Kidney epithelial cell (primary cell): Measurements from ENCODE around the gene PHLDA2. TPM values are rescaled to one million over a fixed set of nuclear protein-coding genes. Genes with fewer than 3 reads are reported as not detected.
"Not testable (repeated sequence)": the region's sequence is repeated elsewhere in the genome, so short reads cannot be mapped to it uniquely, and the experiment has no call there.

Experiments used
- DNase-seq: peaks from one replicate; pipeline ENCODE4 v3.0.0-alpha.2; 2010; ENCODE audit warnings: low read depth
- H3K27me3 ChIP-seq: 2 replicates; pipeline ENCODE4 v1.6.0; 2011; ENCODE audit warnings: low read length; ENCODE audit not compliant: control insufficient read depth, insufficient read depth
- H3K36me3 ChIP-seq: 2 replicates; pipeline ENCODE4 v1.5.1; 2011; ENCODE audit warnings: low read length; ENCODE audit not compliant: control insufficient read depth, insufficient read depth
- H3K4me3 ChIP-seq: 2 replicates; pipeline ENCODE4 v1.5.1; 2011; ENCODE audit warnings: low read depth, mild to moderate bottlenecking, control low read depth, low read length
- total RNA-seq: library from RNA; depleted of rRNA; stranded (reverse); fragments of >200 nt; gene quantifications from 2 replicates; pipeline ENCODE4 v1.2.3, GENCODE V29; 2015
- TF ChIP-seq, protein P1 (sequence below): IDR thresholded peaks from 2 replicates; pipeline ENCODE4 v1.5.1; 2011; ENCODE audit warnings: mild to moderate bottlenecking, moderate library complexity, low read length, control low read depth, inconsistent platforms; ENCODE audit not compliant: insufficient read depth, poor library complexity, severe bottlenecking

The PHLDA2 gene
- total RNA-seq, 1 donor from 2014 or later = 32.8 TPM

DNA sequence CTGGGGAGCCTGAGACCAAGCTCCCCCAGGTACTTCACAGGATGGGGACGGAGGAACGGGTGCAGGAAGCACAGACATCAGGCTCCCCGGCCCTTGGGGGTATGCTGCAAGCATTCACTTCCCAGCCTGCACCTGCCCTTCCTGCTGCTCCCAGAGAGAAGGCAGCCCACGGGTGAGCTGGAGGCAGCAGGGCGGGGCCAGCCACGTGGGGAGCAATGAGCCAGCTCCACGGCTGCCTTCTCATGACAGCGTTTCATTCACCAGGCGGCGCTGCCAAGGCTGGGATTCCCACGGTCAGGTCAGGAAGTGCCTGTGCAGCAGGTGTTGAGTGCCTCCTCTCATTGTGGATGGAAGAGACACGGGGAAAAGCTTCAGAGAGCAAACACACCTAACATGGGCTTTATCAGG, 14.5 kb upstream of the PHLDA2 start:
- no peak for DNase-seq

DNA sequence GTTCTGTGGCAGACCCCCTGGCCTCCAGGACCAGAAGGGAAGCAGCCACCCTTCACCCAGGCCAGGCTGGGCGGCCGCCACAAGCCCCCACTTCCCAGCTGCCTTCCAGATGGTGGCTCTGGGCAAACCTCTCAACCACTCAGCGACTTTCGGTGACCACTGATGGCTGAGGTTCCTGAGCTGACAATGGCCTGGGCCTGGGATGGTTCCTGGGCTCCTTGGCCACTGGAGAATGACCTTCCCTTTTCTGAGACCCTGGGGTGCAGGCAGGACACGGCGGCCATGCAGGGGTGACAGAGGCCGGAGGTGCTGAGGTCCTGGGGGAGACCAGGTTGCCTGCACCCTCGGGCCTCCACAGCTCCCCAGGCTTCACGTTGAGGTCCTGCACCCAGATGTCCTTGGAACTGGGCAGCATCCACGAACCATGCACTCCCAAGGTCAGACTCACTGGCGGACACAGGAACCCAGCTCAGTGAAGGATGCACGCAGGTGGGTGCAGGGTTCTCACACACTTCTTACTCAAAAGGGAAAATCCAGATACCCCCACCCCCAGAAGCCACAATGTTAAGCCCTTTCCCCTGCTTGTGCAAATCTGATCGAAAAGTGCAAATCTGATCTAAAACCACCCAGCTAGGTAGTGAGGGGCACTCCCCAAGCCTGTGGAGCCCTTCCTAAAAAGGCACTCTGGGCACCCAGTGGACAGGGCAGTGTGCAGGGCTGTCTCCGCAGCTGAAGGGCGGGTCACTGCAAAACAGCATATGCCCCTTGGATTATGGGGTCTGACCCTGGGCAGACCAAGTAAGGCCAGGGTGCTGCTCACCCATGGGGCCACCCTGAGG, 13.9 kb upstream of the PHLDA2 start:
- peaks cover 3% of the 10 kb centered on the region for H3K36me3 ChIP-seq
- TF ChIP-seq, protein P1, sequence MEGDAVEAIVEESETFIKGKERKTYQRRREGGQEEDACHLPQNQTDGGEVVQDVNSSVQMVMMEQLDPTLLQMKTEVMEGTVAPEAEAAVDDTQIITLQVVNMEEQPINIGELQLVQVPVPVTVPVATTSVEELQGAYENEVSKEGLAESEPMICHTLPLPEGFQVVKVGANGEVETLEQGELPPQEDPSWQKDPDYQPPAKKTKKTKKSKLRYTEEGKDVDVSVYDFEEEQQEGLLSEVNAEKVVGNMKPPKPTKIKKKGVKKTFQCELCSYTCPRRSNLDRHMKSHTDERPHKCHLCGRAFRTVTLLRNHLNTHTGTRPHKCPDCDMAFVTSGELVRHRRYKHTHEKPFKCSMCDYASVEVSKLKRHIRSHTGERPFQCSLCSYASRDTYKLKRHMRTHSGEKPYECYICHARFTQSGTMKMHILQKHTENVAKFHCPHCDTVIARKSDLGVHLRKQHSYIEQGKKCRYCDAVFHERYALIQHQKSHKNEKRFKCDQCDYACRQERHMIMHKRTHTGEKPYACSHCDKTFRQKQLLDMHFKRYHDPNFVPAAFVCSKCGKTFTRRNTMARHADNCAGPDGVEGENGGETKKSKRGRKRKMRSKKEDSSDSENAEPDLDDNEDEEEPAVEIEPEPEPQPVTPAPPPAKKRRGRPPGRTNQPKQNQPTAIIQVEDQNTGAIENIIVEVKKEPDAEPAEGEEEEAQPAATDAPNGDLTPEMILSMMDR = no peak
- H3K27me3 ChIP-seq = no peaks in the 10 kb centered on the region
- no peak overlapping the region for H3K4me3 ChIP-seq
- DNase-seq = no peak

More for the DNA sequence above, 14.5 kb upstream of the PHLDA2 start:
- TF ChIP-seq, protein P1 = no peak
- peaks cover 3% of the 10 kb centered on the region for H3K36me3 ChIP-seq
- no peaks in the 10 kb centered on the region for H3K27me3 ChIP-seq
- H3K4me3 ChIP-seq = no peak overlapping the region

DNA sequence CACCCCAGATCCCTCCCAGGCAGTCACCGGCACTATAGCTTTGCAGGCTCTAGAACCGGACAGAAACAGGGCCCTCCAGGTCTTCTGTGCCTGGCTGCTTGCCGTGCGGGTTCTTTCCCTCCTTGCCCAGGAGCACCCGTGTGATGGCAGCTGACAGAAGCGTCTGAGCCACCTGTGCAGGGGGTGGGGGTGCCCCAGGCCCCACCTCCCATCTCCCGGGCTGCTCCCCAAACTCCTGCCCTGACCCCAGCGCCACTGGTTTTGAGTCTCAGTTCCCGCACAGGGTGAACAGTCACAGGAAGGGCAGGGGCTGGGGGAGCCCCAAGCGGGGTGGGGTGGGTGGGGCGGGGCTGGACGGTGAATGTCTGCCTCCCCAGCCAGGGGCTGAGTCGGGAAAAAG, 13.2 kb upstream of the PHLDA2 start:
- Histone ChIP-seq H3K27me3 (no peaks in the 10 kb centered on the region), H3K4me3 (no peak overlapping the region), H3K36me3 (peaks cover 3% of the 10 kb centered on the region)
- TF ChIP-seq, protein P1 = no peak
- DNase-seq = no peak

DNA sequence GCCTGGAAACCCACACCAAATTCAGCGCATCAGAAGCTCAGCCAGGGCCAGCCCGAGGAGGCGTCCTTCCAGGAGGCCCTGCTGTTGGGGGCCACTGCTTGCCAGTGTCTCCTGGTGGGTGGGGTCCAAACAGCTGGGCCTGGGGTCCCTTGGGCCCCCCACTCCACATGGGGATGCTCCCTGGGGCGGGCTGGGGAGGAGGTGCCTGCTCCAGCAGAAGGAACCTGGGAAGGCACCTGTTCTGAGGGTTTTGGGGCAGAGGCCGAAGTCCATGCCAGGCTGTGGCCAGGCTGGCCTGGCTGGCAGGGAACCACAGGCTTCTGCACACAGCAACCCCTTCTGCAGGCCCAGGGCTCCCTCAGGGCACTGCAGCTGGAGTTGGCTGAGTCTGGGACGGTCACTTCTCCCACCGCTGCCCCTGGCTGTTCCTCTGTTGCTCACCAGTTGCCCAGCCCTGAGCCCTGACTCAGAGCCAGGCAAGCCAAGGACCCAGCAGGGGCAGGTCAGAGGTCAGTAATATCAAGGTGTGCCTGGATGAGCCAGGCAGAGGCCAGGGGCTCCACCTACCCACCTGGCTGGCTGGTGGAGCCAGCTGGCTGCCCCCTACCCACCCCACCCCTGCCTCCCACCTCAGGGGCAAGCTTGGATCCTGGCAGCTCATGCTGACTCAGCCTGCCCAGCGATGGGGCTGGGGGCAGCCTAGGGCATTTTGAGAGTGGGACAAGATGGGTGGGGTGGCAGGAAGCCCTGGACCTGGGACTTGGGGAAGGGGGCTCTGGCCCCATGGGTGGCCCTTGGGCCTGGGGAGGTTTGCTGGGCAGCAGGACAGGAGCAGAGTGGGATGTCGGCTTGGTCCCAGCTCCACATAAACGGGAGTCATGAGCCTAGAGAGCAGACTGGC, 12.0 kb upstream of the PHLDA2 start:
- no peak overlapping the region for H3K4me3 ChIP-seq
- TF ChIP-seq, protein P1 = no peak
- no peak for DNase-seq
- no peaks in the 10 kb centered on the region for H3K27me3 ChIP-seq
- H3K36me3 ChIP-seq = peaks cover 3% of the 10 kb centered on the region

DNA sequence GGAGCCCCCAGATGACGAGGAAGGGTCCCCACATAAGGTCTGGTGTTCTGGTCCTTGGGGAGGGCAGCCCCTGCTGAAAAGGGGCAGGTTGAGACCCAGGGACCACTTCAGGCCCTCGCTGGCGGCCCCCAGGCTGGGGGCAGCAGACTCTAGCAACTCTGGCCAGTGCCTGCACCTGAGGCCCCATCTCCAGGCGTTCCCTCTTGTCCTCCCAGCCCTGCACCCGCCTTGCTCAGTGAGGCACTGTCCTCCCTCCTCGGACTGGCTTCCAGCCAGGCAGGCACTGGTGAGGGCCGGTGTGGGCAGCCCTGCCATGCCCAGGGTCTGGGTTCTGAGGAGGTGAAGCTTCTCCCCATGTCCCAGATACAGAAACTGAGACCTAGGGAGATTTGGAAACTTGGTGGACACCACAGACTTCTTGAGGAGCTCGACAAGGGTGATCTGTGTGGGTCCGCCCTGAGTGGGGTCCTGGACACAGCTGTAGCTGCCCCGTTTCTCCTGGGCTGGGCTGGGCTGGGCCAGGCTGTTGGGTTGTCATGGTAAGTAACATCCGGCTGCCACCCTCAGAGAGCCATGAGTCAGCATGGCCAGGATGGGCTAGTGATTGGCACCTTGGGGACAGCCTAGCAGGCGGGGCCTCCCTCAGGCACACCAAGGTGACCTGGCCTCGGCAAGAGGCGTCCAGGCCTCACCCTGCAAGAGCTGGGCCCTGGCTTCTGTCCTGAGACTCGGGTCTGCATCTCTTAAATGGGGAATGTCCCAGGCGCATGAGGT, 11.1 kb upstream of the PHLDA2 start:
- Histone ChIP-seq H3K4me3 (no peak overlapping the region), H3K36me3 (peaks cover 3% of the 10 kb centered on the region), H3K27me3 (no peaks in the 10 kb centered on the region)
- DNase-seq = no peak
- TF ChIP-seq, protein P1 = no peak

DNA sequence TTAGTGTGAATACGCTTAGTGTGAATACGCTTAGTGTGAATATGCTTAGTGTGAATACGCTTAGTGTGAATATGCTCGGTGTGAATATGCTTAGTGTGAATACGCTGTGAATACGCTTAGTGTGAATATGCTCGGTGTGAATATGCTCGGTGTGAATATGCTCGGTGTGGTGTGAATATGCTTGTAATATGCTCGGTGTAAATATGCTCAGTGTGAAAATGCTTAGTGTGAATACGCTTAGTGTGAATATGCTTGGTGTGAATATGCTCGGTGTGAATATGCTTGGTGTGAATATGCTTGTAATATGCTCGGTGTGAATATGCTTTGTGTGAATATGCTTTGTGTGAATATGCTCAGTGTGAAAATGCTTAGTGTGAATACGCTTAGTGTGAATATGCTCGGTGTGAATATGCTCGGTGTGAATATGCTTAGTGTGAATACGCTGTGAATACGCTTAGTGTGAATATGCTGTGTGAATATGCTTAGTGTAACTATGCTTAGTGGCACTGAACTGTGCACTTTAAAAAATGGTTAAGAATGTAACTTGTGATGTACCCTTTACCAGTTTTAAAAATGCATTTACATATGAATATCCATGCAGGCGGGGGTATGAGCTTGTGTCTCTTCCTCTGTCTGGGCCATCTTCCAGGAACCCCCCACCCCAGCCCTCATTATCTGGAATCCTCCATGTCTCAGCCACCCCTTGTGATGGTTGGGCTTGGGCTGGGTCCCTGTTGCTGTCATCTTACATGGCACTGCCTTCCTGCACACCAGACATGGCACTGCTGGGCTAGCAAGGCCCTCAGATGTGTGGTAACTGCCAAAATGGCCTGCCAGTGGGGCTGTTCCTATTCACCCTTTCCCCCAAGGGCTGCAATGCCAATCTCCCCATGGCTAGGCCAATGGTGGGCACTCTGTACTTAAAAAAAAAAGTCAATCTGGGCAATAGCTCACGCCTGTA, 9.5 kb upstream of the PHLDA2 start:
- not testable (repeated sequence) for DNase-seq

DNA sequence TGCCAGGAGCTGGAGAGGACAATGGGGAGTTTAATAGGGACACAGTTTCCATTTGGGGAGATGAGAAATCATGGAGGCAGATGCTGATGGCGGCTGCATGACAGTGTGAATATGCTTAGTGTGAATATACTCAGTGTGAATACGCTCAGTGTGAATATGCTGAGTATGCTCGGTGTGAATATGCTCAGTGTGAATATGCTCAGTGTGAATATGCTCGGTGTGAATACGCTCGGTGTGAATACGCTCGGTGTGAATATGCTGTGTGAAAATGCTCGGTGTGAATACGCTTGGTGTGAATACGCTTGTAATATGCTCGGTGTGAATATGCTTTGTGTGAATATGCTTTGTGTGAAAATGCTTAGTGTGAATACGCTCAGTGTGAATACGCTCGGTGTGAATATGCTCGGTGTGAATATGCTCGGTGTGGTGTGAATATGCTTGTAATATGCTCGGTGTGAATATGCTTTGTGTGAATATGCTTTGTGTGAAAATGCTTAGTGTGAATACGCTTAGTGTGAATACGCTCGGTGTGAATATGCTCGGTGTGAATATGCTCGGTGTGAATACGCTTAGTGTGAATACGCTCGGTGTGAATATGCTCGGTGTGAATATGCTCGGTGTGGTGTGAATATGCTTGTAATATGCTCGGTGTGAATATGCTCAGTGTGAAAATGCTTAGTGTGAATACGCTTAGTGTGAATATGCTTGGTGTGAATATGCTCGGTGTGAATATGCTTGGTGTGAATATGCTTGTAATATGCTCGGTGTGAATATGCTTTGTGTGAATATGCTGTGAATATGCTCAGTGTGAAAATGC, 8.6 kb upstream of the PHLDA2 start:
- not testable (repeated sequence) for DNase-seq, H3K36me3 ChIP-seq, H3K27me3 ChIP-seq, H3K4me3 ChIP-seq

More for the DNA sequence above, 9.5 kb upstream of the PHLDA2 start:
- not testable (repeated sequence) for H3K4me3 ChIP-seq, H3K36me3 ChIP-seq, H3K27me3 ChIP-seq
